ENCODE results near the gene ITGAD.
A peak's percentile ranks its signal among the peaks of the same experiment; 100 is the strongest.

ITGAD gene

GRCh38 chr16:31350275-31351005 lies 42.7 kb upstream of the ITGAD start:
- H3K27me3 ChIP-seq (ENCODE audit: low read depth, low read length), result no peaks in the 10 kb centered on the region

GRCh38 chr16:31351246-31351941 lies 41.7 kb upstream of the ITGAD start:
- peak overlapping the region; percentile 98 for H3K4me2 ChIP-seq (ENCODE audit: low read length)
- peak overlapping the region; percentile 86 for H3K9ac ChIP-seq (ENCODE audit: low read length)
- H4K20me1 ChIP-seq (ENCODE audit: insufficient read depth, low read length), result no peaks in the 10 kb centered on the region
- peak overlapping the region; percentile 74 for H3K4me3 ChIP-seq (ENCODE audit: low read length)
- no peak overlapping the region for H2AFZ ChIP-seq (ENCODE audit: low read depth, low read length)
- peaks cover 14% of the 10 kb centered on the region for H3K79me2 ChIP-seq (ENCODE audit: low read length)
- peaks cover 1% of the 10 kb centered on the region for H3K36me3 ChIP-seq (replicated peaks; ENCODE audit: low read depth, low read length)
- H3K27me3 ChIP-seq (ENCODE audit: low read depth, low read length), result no peaks in the 10 kb centered on the region
- no peaks in the 10 kb centered on the region for H3K9me3 ChIP-seq (ENCODE audit: insufficient read depth, low read length)
- TF ChIP-seq EZH2phosphoT487 (IDR thresholded peaks at IDR 0.05; ENCODE audit: low read depth), result no peak
- TF ChIP-seq, protein P1, sequence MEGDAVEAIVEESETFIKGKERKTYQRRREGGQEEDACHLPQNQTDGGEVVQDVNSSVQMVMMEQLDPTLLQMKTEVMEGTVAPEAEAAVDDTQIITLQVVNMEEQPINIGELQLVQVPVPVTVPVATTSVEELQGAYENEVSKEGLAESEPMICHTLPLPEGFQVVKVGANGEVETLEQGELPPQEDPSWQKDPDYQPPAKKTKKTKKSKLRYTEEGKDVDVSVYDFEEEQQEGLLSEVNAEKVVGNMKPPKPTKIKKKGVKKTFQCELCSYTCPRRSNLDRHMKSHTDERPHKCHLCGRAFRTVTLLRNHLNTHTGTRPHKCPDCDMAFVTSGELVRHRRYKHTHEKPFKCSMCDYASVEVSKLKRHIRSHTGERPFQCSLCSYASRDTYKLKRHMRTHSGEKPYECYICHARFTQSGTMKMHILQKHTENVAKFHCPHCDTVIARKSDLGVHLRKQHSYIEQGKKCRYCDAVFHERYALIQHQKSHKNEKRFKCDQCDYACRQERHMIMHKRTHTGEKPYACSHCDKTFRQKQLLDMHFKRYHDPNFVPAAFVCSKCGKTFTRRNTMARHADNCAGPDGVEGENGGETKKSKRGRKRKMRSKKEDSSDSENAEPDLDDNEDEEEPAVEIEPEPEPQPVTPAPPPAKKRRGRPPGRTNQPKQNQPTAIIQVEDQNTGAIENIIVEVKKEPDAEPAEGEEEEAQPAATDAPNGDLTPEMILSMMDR (IDR thresholded peaks at IDR 0.05; ENCODE audit: low read depth, low read length), result no peak
- peak overlapping the region; percentile 93 for H3K27ac ChIP-seq (ENCODE audit: low read length)
- peaks cover 89% of the 10 kb centered on the region for H3K4me1 ChIP-seq (ENCODE audit: low read length)

More at GRCh38 chr16:31350275-31351005, 42.7 kb upstream of the ITGAD start:
- Histone ChIP-seq H3K36me3 (replicated peaks; ENCODE audit: low read depth, low read length) (no peaks in the 10 kb centered on the region), H3K4me1 (ENCODE audit: low read length) (peaks cover 80% of the 10 kb centered on the region), H3K79me2 (ENCODE audit: low read length) (peaks cover 5% of the 10 kb centered on the region), H3K9ac (ENCODE audit: low read length) (no peak overlapping the region), H2AFZ (ENCODE audit: low read depth, low read length) (no peak overlapping the region), H3K27ac (ENCODE audit: low read length) (peak overlapping the region; percentile 31; the same call in 1 of the 2 replicates), H3K9me3 (ENCODE audit: insufficient read depth, low read length) (no peaks in the 10 kb centered on the region), H3K4me3 (ENCODE audit: low read length) (no peak overlapping the region), H4K20me1 (ENCODE audit: insufficient read depth, low read length) (no peaks in the 10 kb centered on the region), H3K4me2 (ENCODE audit: low read length) (no peak overlapping the region)
- TF ChIP-seq EZH2phosphoT487 (IDR thresholded peaks at IDR 0.05; ENCODE audit: low read depth), result no peak
- TF ChIP-seq, protein P1 (IDR thresholded peaks at IDR 0.05; ENCODE audit: low read depth, low read length), result no peak

GRCh38 chr16:31351942-31352325 lies 41.2 kb upstream of the ITGAD start:
- Histone ChIP-seq H3K27ac (ENCODE audit: low read length) (peak overlapping the region; percentile 93), H2AFZ (ENCODE audit: low read depth, low read length) (no peak overlapping the region), H3K9ac (ENCODE audit: low read length) (peak overlapping the region; percentile 86), H3K79me2 (ENCODE audit: low read length) (peaks cover 19% of the 10 kb centered on the region), H3K9me3 (ENCODE audit: insufficient read depth, low read length) (no peaks in the 10 kb centered on the region), H4K20me1 (ENCODE audit: insufficient read depth, low read length) (no peaks in the 10 kb centered on the region), H3K4me2 (ENCODE audit: low read length) (peak overlapping the region; percentile 98), H3K27me3 (ENCODE audit: low read depth, low read length) (no peaks in the 10 kb centered on the region), H3K4me3 (ENCODE audit: low read length) (peak overlapping the region; percentile 74), H3K4me1 (ENCODE audit: low read length) (peaks cover 93% of the 10 kb centered on the region), H3K36me3 (replicated peaks; ENCODE audit: low read depth, low read length) (peaks cover 6% of the 10 kb centered on the region)
- TF ChIP-seq, protein P1 (IDR thresholded peaks at IDR 0.05; ENCODE audit: low read depth, low read length), result no peak
- no peak for TF ChIP-seq EZH2phosphoT487 (IDR thresholded peaks at IDR 0.05; ENCODE audit: low read depth)

Data from OCI-LY3 (cell line).